Gastroesophageal sphincter (tissue), 4 donors: Measurements from ENCODE around the gene GYS1. TPM values are rescaled to one million over a fixed set of nuclear protein-coding genes. Genes with fewer than 3 reads are reported as not detected.

ENCODE experiments used
- ATAC-seq: fragments of 150-250 bp; one replicate; pipeline ENCODE4 v1.9.1; 2016; ENCODE audit warnings: mild to moderate bottlenecking, moderate library complexity
- H3K27ac ChIP-seq, 4 donors: fragments of 200-600 bp; sonication (generic) in 3 of 4; 1 replicate in 3 of 4; 2 replicates in 1 of 4; pipeline ENCODE4 v1.5.1; 2016 to 2019
- H3K27me3 ChIP-seq: fragments of 200-600 bp; sonication (generic); one replicate; pipeline ENCODE4 v1.5.1; 2019
- H3K36me3 ChIP-seq, 2 donors: fragments of 200-600 bp; sonication (generic); one replicate each; pipeline ENCODE4 v1.5.1; 2019; ENCODE audit warnings: control low read depth in 1 of 2
- H3K4me1 ChIP-seq, 3 donors: fragments of 200-600 bp; sonication (generic); 1 replicate in 2 of 3; 2 replicates in 1 of 3; pipeline ENCODE4 v1.5.1; 2016 to 2019; ENCODE audit warnings: control low read depth in 2 of 3
- H3K4me3 ChIP-seq, 2 donors: fragments of 200-600 bp; sonication (generic); one replicate each; pipeline ENCODE4 v1.5.1; 2019; ENCODE audit warnings: mild to moderate bottlenecking in 1 of 2, moderate library complexity in 1 of 2
- H3K9me3 ChIP-seq, 3 donors: fragments of 200-600 bp; sonication (generic); one replicate each; pipeline ENCODE4 v1.5.1; 2017 to 2019; ENCODE audit warnings: control low read depth in 2 of 3
- CTCF ChIP-seq, 4 experiments: fragments of 200-600 bp in 2 of 4; fragments of 450-650 bp in 2 of 4; sonication (generic) in 1 of 4; IDR thresholded peaks; one replicate each; pipeline ENCODE4 v1.5.1; 2017 to 2019; ENCODE audit warnings: antibody characterized with exemption in 4 of 4, mild to moderate bottlenecking in 2 of 4, moderate library complexity in 2 of 4
- EP300 ChIP-seq: sonication (generic); formaldehyde crosslinking; IDR thresholded peaks from one replicate; pipeline ENCODE4 v1.6.1; 2017; ENCODE audit warnings: antibody characterized with exemption, mild to moderate bottlenecking
- POLR2A ChIP-seq, 2 donors: fragments of 450-650 bp; IDR thresholded peaks; one replicate each; pipeline ENCODE4 v1.6.1; 2017; ENCODE audit warnings: antibody characterized with exemption in 2 of 2, mild to moderate bottlenecking in 2 of 2, moderate library complexity in 1 of 2
- POLR2AphosphoS5 ChIP-seq: sonication (generic); formaldehyde crosslinking; IDR thresholded peaks from one replicate; pipeline ENCODE4 v1.6.1; 2017; ENCODE audit warnings: antibody characterized with exemption
- WGBS, 2 donors: methylation state at CpG; one replicate each; pipeline ENCODE4 v1.1.5; 2018; ENCODE audit warnings: low coverage in 1 of 2; 5-methylcytosine and 5-hydroxymethylcytosine counted together
- total RNA-seq, 4 donors: library from RNA; depleted of rRNA; stranded (reverse); fragments of >200 nt; gene quantifications; one replicate each; pipeline ENCODE4 v1.1.0, GENCODE V29; 2016

The GYS1 gene
- total RNA-seq, 4 donors from 2014 or later, result 22.1 to 44.4 (median 38.5) TPM

DNA sequence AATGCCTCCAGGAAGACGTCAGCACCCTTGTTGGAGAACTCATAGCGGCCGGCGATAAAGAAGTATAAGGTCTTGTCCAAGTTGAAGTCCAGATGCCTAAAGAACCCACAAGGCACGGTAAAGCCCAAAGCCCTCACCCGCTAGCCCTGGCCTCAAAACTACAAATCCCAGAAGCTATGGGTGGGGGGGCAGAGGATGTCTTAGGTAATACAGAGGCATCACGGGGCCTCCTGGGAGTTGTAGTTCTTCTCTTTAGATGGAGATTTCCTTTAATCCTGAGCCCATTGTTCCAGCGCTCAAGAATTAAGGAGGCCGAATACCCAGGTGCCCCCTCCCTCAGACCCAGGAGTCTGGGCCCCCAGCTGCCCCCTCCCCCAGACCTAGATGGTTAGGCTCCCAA is 10.8 kb downstream of the GYS1 start:
- H3K27me3 ChIP-seq, result no peaks in the 10 kb centered on the region
- H3K4me1 ChIP-seq, result peaks cover 0 to 23% (median 4%) of the 10 kb centered on the region in 3 donors
- H3K9me3 ChIP-seq, result no peaks in the 10 kb centered on the region
- H3K27ac ChIP-seq, result no peak overlapping the region
- WGBS, 2 donors, result 74% methylated on average over 6 of the region's 9 CpGs; no CpG with 5 or more reads in 1 of the 2 donors
- no peak overlapping the region for H3K4me3 ChIP-seq
- peaks cover 0 to 84% of the 10 kb centered on the region in 2 donors for H3K36me3 ChIP-seq
- no peak for ATAC-seq
- no peak for TF ChIP-seq POLR2AphosphoS5

GRCh38 chr19:48977061-48977460 is 16.0 kb downstream of the GYS1 start:
- Histone ChIP-seq H3K9me3 (no peaks in the 10 kb centered on the region), H3K27me3 (no peaks in the 10 kb centered on the region), H3K36me3 (peaks cover 0 to 77% of the 10 kb centered on the region in 2 donors), H3K4me1 (peaks cover 0 to 23% (median 4%) of the 10 kb centered on the region in 3 donors), H3K27ac (peak overlapping the region in 2 of 4 donors; percentile 11 to 85), H3K4me3 (no peak overlapping the region)
- WGBS, 2 donors, result 72% methylated on average over 2 of the region's 2 CpGs; no CpG with 5 or more reads in 1 of the 2 donors
- no peak for TF ChIP-seq POLR2AphosphoS5
- TF ChIP-seq EP300, result no peak
- no peak for TF ChIP-seq POLR2A (IDR thresholded peaks at IDR 0.05)
- no peak for TF ChIP-seq CTCF (IDR thresholded peaks at IDR 0.05)
- ATAC-seq, result no peak

GRCh38 chr19:48975947-48976847 is 16.9 kb downstream of the GYS1 start:
- H3K36me3 ChIP-seq, result peaks cover 0 to 75% of the 10 kb centered on the region in 2 donors
- no peak overlapping the region for H3K4me3 ChIP-seq
- no peaks in the 10 kb centered on the region for H3K9me3 ChIP-seq
- ATAC-seq, result no peak
- peaks cover 0 to 24% (median 4%) of the 10 kb centered on the region in 3 donors for H3K4me1 ChIP-seq
- H3K27me3 ChIP-seq, result no peaks in the 10 kb centered on the region
- peak in 3 of 4 experiments; percentile 22 to 25 (median 23) for TF ChIP-seq CTCF (IDR thresholded peaks at IDR 0.05)
- TF ChIP-seq POLR2A (IDR thresholded peaks at IDR 0.05), result no peak
- WGBS, 2 donors, result 77 to 94% methylated on average over 8 to 11 of the region's 13 CpGs
- H3K27ac ChIP-seq, result peak overlapping the region in 1 of 4 donors; percentile 19

DNA sequence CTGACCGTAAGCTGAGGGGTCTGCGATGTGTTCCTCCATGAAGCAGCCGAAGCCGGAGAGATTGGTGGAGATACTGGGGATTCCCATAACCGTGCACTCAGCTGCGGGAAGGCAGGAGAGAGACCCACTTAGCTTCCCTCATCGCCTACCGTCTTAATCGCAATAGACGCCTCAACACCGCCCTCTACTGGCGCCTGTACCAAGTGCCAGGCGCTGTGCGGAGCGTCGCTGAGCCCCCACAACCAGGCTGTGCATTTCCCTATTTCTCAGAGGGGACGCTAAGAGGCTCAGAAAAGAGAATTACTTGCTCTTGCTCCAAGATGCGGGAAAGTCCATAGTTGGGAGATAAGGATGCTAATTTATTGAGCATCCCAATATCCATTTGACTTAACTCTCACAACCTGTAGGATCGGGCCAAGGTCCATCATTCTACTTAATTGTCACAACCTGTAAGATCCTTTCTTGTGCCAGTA is 22.1 kb downstream of the GYS1 start:
- no peaks in the 10 kb centered on the region for H3K27me3 ChIP-seq
- peaks cover 0 to 39% (median 17%) of the 10 kb centered on the region in 3 donors for H3K4me1 ChIP-seq
- 31 to 42% methylated on average over 2 to 3 of the region's 19 CpGs for WGBS, 2 donors
- H3K9me3 ChIP-seq, result no peaks in the 10 kb centered on the region
- no peak overlapping the region for H3K4me3 ChIP-seq
- H3K27ac ChIP-seq, result peak overlapping the region in 2 of 4 donors; percentile 58 to 95
- H3K36me3 ChIP-seq, result peaks cover 0 to 88% of the 10 kb centered on the region in 2 donors
- peak; percentile 54 for ATAC-seq
- TF ChIP-seq POLR2A (IDR thresholded peaks at IDR 0.05), result peak in 1 of 2 donors; percentile 3
- no peak for TF ChIP-seq EP300
- TF ChIP-seq POLR2AphosphoS5, result peak; percentile 64
- TF ChIP-seq CTCF (IDR thresholded peaks at IDR 0.05), result peak in 3 of 4 experiments; percentile 83 to 92 (median 85)

- ATAC-seq, result no peak
- TF ChIP-seq CTCF (IDR thresholded peaks at IDR 0.05), result no peak
- no peak for TF ChIP-seq POLR2A (IDR thresholded peaks at IDR 0.05)
- no peak for TF ChIP-seq EP300
- TF ChIP-seq POLR2AphosphoS5, result no peak
- no peaks in the 10 kb centered on the region for H3K9me3 ChIP-seq
- H3K4me1 ChIP-seq, result peaks cover 0 to 39% (median 17%) of the 10 kb centered on the region in 3 donors
- peaks cover 0 to 86% of the 10 kb centered on the region in 2 donors for H3K36me3 ChIP-seq
- H3K27me3 ChIP-seq, result no peaks in the 10 kb centered on the region
- H3K27ac ChIP-seq, result peak overlapping the region in 2 of 4 donors; percentile 58 to 95
- WGBS, 2 donors, result 71 to 81% methylated on average over 3 to 20 of the region's 23 CpGs
- H3K4me3 ChIP-seq, result no peak overlapping the region
These were observed 22.9 kb downstream of the GYS1 start for GRCh38 chr19:48970139-48970766.
